ENCODE data around the gene CCDC17. TPM values are rescaled to one million over a fixed set of nuclear protein-coding genes. Genes with fewer than 3 reads are reported as not detected.

CCDC17 gene
- total and polyA plus RNA-seq, 2 experiments from 2014 or later, result 0.57 to 2.2 TPM

DNA sequence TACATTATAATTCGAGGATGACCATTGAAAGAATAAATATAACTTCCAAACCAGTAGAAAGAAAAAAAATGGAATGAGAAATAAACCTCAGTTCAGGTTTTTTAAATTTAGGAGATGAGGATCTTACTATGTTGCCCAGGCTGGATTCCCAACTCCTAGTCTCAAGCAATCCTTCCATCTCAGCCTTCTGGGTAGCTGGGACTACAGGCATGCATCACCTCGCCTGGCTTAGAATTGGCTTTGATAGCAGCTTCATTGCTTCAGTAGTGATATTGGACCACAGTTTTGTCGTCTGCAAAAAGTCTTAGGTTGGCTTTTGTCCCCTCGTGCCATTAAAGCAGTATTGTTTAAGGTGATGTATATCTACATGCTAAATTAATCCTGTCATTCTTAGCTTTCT is 37.1 kb downstream of the CCDC17 start:
- DNase-seq (ENCODE audit: low spot score) (no peak), ATAC-seq (no peak)
- Histone ChIP-seq H3K4me2 (peak overlapping the region; percentile 95), H3K4me1 (ENCODE audit: insufficient read depth) (peaks cover 24% of the 10 kb centered on the region), H3K4me3 (peak overlapping the region; percentile 89), H3K79me2 (replicated peaks; ENCODE audit: insufficient read depth) (peaks cover 82% of the 10 kb centered on the region), H2AFZ (no peak overlapping the region), H3F3A (replicated peaks; ENCODE audit: low read depth) (peaks cover 16% of the 10 kb centered on the region; the same call in 1 of the 2 replicates), H4K20me1 (replicated peaks; ENCODE audit: insufficient read depth) (peaks cover 62% of the 10 kb centered on the region), H3K27me3 (ENCODE audit: insufficient read depth) (no peaks in the 10 kb centered on the region), H3K9me2 (ENCODE audit: insufficient read depth) (no peaks in the 10 kb centered on the region), H3K27ac (ENCODE audit: low read depth) (peak overlapping the region; percentile 88; the same call in 1 of the 2 replicates), H3K36me3 (ENCODE audit: insufficient read depth) (peaks cover 31% of the 10 kb centered on the region)
- peaks cover 2% of the 10 kb centered on the region; the same call in 2 of the 3 replicates for H3K9me3 Mint-ChIP-seq
- no peak for TF ChIP-seq JUNB (IDR thresholded peaks at IDR 0.05; ENCODE audit: unreplicated experiment)
- no peak for TF ChIP-seq CREB1 (CRISPR knock-in tag; IDR thresholded peaks at IDR 0.05; ENCODE audit: low read depth)
- TF ChIP-seq, protein P1, sequence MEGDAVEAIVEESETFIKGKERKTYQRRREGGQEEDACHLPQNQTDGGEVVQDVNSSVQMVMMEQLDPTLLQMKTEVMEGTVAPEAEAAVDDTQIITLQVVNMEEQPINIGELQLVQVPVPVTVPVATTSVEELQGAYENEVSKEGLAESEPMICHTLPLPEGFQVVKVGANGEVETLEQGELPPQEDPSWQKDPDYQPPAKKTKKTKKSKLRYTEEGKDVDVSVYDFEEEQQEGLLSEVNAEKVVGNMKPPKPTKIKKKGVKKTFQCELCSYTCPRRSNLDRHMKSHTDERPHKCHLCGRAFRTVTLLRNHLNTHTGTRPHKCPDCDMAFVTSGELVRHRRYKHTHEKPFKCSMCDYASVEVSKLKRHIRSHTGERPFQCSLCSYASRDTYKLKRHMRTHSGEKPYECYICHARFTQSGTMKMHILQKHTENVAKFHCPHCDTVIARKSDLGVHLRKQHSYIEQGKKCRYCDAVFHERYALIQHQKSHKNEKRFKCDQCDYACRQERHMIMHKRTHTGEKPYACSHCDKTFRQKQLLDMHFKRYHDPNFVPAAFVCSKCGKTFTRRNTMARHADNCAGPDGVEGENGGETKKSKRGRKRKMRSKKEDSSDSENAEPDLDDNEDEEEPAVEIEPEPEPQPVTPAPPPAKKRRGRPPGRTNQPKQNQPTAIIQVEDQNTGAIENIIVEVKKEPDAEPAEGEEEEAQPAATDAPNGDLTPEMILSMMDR (conservative IDR thresholded peaks at IDR 0.05; ENCODE audit: low read depth in 2 of 2), result no peak
- TF ChIP-seq, protein P2, sequence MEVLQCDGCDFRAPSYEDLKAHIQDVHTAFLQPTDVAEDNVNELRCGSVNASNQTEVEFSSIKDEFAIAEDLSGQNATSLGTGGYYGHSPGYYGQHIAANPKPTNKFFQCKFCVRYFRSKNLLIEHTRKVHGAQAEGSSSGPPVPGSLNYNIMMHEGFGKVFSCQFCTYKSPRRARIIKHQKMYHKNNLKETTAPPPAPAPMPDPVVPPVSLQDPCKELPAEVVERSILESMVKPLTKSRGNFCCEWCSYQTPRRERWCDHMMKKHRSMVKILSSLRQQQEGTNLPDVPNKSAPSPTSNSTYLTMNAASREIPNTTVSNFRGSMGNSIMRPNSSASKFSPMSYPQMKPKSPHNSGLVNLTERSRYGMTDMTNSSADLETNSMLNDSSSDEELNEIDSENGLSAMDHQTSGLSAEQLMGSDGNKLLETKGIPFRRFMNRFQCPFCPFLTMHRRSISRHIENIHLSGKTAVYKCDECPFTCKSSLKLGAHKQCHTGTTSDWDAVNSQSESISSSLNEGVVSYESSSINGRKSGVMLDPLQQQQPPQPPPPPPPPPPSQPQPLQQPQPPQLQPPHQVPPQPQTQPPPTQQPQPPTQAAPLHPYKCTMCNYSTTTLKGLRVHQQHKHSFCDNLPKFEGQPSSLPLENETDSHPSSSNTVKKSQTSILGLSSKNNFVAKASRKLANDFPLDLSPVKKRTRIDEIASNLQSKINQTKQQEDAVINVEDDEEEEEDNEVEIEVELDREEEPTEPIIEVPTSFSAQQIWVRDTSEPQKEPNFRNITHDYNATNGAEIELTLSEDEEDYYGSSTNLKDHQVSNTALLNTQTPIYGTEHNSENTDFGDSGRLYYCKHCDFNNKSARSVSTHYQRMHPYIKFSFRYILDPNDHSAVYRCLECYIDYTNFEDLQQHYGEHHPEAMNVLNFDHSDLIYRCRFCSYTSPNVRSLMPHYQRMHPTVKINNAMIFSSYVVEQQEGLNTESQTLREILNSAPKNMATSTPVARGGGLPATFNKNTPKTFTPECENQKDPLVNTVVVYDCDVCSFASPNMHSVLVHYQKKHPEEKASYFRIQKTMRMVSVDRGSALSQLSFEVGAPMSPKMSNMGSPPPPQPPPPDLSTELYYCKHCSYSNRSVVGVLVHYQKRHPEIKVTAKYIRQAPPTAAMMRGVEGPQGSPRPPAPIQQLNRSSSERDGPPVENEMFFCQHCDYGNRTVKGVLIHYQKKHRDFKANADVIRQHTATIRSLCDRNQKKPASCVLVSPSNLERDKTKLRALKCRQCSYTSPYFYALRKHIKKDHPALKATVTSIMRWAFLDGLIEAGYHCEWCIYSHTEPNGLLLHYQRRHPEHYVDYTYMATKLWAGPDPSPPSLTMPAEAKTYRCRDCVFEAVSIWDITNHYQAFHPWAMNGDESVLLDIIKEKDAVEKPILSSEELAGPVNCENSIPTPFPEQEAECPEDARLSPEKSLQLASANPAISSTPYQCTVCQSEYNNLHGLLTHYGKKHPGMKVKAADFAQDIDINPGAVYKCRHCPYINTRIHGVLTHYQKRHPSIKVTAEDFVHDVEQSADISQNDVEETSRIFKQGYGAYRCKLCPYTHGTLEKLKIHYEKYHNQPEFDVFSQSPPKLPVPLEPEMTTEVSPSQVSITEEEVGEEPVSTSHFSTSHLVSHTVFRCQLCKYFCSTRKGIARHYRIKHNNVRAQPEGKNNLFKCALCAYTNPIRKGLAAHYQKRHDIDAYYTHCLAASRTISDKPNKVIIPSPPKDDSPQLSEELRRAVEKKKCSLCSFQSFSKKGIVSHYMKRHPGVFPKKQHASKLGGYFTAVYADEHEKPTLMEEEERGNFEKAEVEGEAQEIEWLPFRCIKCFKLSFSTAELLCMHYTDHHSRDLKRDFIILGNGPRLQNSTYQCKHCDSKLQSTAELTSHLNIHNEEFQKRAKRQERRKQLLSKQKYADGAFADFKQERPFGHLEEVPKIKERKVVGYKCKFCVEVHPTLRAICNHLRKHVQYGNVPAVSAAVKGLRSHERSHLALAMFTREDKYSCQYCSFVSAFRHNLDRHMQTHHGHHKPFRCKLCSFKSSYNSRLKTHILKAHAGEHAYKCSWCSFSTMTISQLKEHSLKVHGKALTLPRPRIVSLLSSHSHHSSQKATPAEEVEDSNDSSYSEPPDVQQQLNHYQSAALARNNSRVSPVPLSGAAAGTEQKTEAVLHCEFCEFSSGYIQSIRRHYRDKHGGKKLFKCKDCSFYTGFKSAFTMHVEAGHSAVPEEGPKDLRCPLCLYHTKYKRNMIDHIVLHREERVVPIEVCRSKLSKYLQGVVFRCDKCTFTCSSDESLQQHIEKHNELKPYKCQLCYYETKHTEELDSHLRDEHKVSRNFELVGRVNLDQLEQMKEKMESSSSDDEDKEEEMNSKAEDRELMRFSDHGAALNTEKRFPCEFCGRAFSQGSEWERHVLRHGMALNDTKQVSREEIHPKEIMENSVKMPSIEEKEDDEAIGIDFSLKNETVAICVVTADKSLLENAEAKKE (CRISPR knock-in tag; IDR thresholded peaks at IDR 0.05), result no peak
- TF ChIP-seq, protein P3, sequence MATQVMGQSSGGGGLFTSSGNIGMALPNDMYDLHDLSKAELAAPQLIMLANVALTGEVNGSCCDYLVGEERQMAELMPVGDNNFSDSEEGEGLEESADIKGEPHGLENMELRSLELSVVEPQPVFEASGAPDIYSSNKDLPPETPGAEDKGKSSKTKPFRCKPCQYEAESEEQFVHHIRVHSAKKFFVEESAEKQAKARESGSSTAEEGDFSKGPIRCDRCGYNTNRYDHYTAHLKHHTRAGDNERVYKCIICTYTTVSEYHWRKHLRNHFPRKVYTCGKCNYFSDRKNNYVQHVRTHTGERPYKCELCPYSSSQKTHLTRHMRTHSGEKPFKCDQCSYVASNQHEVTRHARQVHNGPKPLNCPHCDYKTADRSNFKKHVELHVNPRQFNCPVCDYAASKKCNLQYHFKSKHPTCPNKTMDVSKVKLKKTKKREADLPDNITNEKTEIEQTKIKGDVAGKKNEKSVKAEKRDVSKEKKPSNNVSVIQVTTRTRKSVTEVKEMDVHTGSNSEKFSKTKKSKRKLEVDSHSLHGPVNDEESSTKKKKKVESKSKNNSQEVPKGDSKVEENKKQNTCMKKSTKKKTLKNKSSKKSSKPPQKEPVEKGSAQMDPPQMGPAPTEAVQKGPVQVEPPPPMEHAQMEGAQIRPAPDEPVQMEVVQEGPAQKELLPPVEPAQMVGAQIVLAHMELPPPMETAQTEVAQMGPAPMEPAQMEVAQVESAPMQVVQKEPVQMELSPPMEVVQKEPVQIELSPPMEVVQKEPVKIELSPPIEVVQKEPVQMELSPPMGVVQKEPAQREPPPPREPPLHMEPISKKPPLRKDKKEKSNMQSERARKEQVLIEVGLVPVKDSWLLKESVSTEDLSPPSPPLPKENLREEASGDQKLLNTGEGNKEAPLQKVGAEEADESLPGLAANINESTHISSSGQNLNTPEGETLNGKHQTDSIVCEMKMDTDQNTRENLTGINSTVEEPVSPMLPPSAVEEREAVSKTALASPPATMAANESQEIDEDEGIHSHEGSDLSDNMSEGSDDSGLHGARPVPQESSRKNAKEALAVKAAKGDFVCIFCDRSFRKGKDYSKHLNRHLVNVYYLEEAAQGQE (IDR thresholded peaks at IDR 0.05; ENCODE audit: unreplicated experiment), result no peak
- TF ChIP-seq ZNF331 (CRISPR knock-in tag; IDR thresholded peaks at IDR 0.05; ENCODE audit: low read depth), result no peak
- TF ChIP-seq, protein P4, sequence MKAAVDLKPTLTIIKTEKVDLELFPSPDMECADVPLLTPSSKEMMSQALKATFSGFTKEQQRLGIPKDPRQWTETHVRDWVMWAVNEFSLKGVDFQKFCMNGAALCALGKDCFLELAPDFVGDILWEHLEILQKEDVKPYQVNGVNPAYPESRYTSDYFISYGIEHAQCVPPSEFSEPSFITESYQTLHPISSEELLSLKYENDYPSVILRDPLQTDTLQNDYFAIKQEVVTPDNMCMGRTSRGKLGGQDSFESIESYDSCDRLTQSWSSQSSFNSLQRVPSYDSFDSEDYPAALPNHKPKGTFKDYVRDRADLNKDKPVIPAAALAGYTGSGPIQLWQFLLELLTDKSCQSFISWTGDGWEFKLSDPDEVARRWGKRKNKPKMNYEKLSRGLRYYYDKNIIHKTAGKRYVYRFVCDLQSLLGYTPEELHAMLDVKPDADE (IDR thresholded peaks at IDR 0.05), result no peak
- no peak for TF ChIP-seq EZH2 (IDR thresholded peaks at IDR 0.05; ENCODE audit: low read depth, unreplicated experiment)
- no peak for TF ChIP-seq NANOG (IDR thresholded peaks at IDR 0.05; ENCODE audit: borderline replicate concordance)
- TF ChIP-seq STAT1 (IDR thresholded peaks at IDR 0.05; ENCODE audit: unreplicated experiment), result no peak
- TF ChIP-seq POLR2AphosphoS5 (IDR thresholded peaks at IDR 0.05; ENCODE audit: low read depth), result no peak
- TF ChIP-seq EZH2phosphoT487 (IDR thresholded peaks at IDR 0.05; ENCODE audit: unreplicated experiment), result no peak
- TF ChIP-seq ZNF114 (CRISPR knock-in tag; IDR thresholded peaks at IDR 0.05), result no peak
- no peak overlapping the region for H3K27ac Mint-ChIP-seq
- H3K36me3 Mint-ChIP-seq (ENCODE audit: low read depth), result peaks cover 60% of the 10 kb centered on the region
- H3K4me3 Mint-ChIP-seq, result peak overlapping the region; percentile 100
- H3K4me1 Mint-ChIP-seq, result peaks cover 30% of the 10 kb centered on the region
- H3K27me3 Mint-ChIP-seq (ENCODE audit: insufficient read depth, low read depth, poor library complexity), result peaks cover 16% of the 10 kb centered on the region

All from GM23338 (cell line).